ENCODE data around the gene ATP5F1E. TPM values are rescaled to one million over a fixed set of nuclear protein-coding genes. Genes with fewer than 3 reads are reported as not detected.

Gene ATP5F1E
- total and polyA plus RNA-seq, 2 donors from 2014 or later: 67.7 to 251 TPM

GRCh38 chr20:59006864-59007664 is 25.1 kb downstream of the ATP5F1E start, which contains the start of gene CTSZ:
Gene CTSZ (minus strand): TSS chr20:59007254. CDS start chr20:59007128, 126 bp downstream.
- H3K4me3 ChIP-seq (ENCODE audit: low read length in 3 of 3): peak within 1 kb of the TSS; percentile 1 to 73 (median 66)
- no peak for TF ChIP-seq CTCF (IDR thresholded peaks at IDR 0.05; ENCODE audit: borderline replicate concordance, extremely low read depth, insufficient read depth)
- intact Hi-C loops (cut with DNase I): no loop called here
- H3K27me3 ChIP-seq (ENCODE audit: control insufficient read depth, insufficient read depth, low read length): no peaks in the 10 kb centered on the region
- H3K9ac ChIP-seq (ENCODE audit: low read length in 3 of 3): peak within 1 kb of the TSS in 2 of 3 donors; percentile 29 to 86
- FAIRE-seq: no peak
- no peaks in the 10 kb centered on the region for H3K9me3 ChIP-seq (ENCODE audit: control insufficient read depth in 2 of 3, insufficient read depth in 1 of 3, low read length in 3 of 3)
- H3K27ac ChIP-seq (ENCODE audit: low read depth in 2 of 2, low read length in 2 of 2): peak within 1 kb of the TSS; percentile 62 to 76
- peak; percentile 66 to 88 (median 73) for DNase-seq
- H3K4me1 ChIP-seq (ENCODE audit: control insufficient read depth in 2 of 3, insufficient read depth in 2 of 3, low read depth in 1 of 3, low read length in 3 of 3): peaks cover 0 to 18% (median 14%) of the 10 kb centered on the region in 3 donors
- H3K36me3 ChIP-seq (ENCODE audit: control insufficient read depth in 2 of 3, insufficient read depth in 3 of 3, low read length in 3 of 3): no peaks in the 10 kb centered on the region

- FAIRE-seq: no peak
Observed at GRCh38 chr20:59006167-59006863, 25.8 kb downstream of the ATP5F1E start.

GRCh38 chr20:59005523-59006166 is 26.5 kb downstream of the ATP5F1E start:
- Histone ChIP-seq H3K36me3 (ENCODE audit: control insufficient read depth in 2 of 3, insufficient read depth in 3 of 3, low read length in 3 of 3) (peaks cover 0 to 4% (median 0%) of the 10 kb centered on the region in 3 donors), H3K27ac (ENCODE audit: low read depth in 2 of 2, low read length in 2 of 2) (peak overlapping the region; percentile 3 to 62), H3K27me3 (ENCODE audit: control insufficient read depth, insufficient read depth, low read length) (no peaks in the 10 kb centered on the region), H3K9ac (ENCODE audit: low read length in 3 of 3) (peak overlapping the region in 1 of 3 donors; percentile 65), H3K4me1 (ENCODE audit: control insufficient read depth in 2 of 3, insufficient read depth in 2 of 3, low read depth in 1 of 3, low read length in 3 of 3) (peaks cover 0 to 18% (median 11%) of the 10 kb centered on the region in 3 donors), H3K4me3 (ENCODE audit: low read length in 3 of 3) (peak overlapping the region in 2 of 3 donors; percentile 2 to 73), H3K9me3 (ENCODE audit: control insufficient read depth in 2 of 3, insufficient read depth in 1 of 3, low read length in 3 of 3) (no peaks in the 10 kb centered on the region)
- FAIRE-seq (no peak), DNase-seq (peak in 1 of 5 donors; percentile 58)
- intact Hi-C loops (cut with DNase I): no loop called here
- no peak for TF ChIP-seq CTCF (IDR thresholded peaks at IDR 0.05; ENCODE audit: borderline replicate concordance, extremely low read depth, insufficient read depth)

More at GRCh38 chr20:59006167-59006863, 25.8 kb downstream of the ATP5F1E start:
- Histone ChIP-seq H3K27me3 (ENCODE audit: control insufficient read depth, insufficient read depth, low read length) (no peaks in the 10 kb centered on the region), H3K36me3 (ENCODE audit: control insufficient read depth in 2 of 3, insufficient read depth in 3 of 3, low read length in 3 of 3) (peaks cover 0 to 2% (median 0%) of the 10 kb centered on the region in 3 donors), H3K9me3 (ENCODE audit: control insufficient read depth in 2 of 3, insufficient read depth in 1 of 3, low read length in 3 of 3) (no peaks in the 10 kb centered on the region), H3K4me1 (ENCODE audit: control insufficient read depth in 2 of 3, insufficient read depth in 2 of 3, low read depth in 1 of 3, low read length in 3 of 3) (peaks cover 0 to 18% (median 14%) of the 10 kb centered on the region in 3 donors), H3K9ac (ENCODE audit: low read length in 3 of 3) (peak overlapping the region in 2 of 3 donors; percentile 29 to 86), H3K4me3 (ENCODE audit: low read length in 3 of 3) (peak overlapping the region; percentile 1 to 73 (median 66)), H3K27ac (ENCODE audit: low read depth in 2 of 2, low read length in 2 of 2) (peak overlapping the region; percentile 62 to 76)
- peak in 1 of 5 donors; percentile 76 for DNase-seq
- TF ChIP-seq CTCF (IDR thresholded peaks at IDR 0.05; ENCODE audit: borderline replicate concordance, extremely low read depth, insufficient read depth): no peak
- intact Hi-C loops (cut with DNase I): no loop called here
